22Rv1 (cell line): ENCODE measurements around the gene DAB1.

Source experiments
- H3K27ac ChIP-seq: fragments of 450-650 bp; 2 replicates; pipeline ENCODE4 v1.5.1; 2017
- CTCF ChIP-seq: fragments of 450-650 bp; IDR thresholded peaks from 2 replicates; pipeline ENCODE4 v1.5.1; 2017; ENCODE audit warnings: mild to moderate bottlenecking
- ZFX ChIP-seq: fragments of 450-650 bp; IDR thresholded peaks from 2 replicates; pipeline ENCODE4 v1.6.1; 2017; ENCODE audit warnings: antibody characterized with exemption, borderline replicate concordance

Gene DAB1

GRCh38 chr1:56961426-56961825, 462.4 kb downstream of the DAB1 start:
- no peak overlapping the region for H3K27ac ChIP-seq
- no peak for TF ChIP-seq CTCF

GRCh38 chr1:56958526-56958925, 465.3 kb downstream of the DAB1 start:
- H3K27ac ChIP-seq: no peak overlapping the region

GRCh38 chr1:56957931-56958330, 465.9 kb downstream of the DAB1 start:
- no peak for TF ChIP-seq ZFX
- TF ChIP-seq CTCF: no peak
- no peak overlapping the region for H3K27ac ChIP-seq

More at GRCh38 chr1:56958526-56958925, 465.3 kb downstream of the DAB1 start:
- TF ChIP-seq CTCF (no peak), ZFX (no peak)

GRCh38 chr1:56954664-56955063, 469.2 kb downstream of the DAB1 start:
- H3K27ac ChIP-seq: no peak overlapping the region
- TF ChIP-seq ZFX (no peak), CTCF (no peak)

DNA sequence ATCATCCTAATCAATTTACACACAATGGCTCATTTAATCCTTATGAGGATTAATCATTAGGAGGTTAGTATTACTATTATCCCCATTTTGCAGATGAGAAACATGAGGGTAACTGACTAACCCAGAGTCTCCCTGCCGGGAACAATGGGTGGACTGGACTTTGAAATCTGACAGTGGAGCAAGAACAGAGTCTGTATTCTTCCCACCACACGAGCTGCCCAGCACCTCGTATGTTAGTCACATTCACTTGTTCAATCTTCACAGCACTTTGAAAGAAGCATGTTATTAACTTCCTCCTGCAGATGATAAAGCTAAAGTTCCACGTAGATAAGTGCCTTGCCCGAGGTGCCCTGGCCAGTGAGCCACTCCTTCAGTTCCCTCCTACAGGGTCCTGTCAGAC, 470.5 kb downstream of the DAB1 start:
- H3K27ac ChIP-seq: no peak overlapping the region
- no peak for TF ChIP-seq ZFX
- TF ChIP-seq CTCF: no peak

DNA sequence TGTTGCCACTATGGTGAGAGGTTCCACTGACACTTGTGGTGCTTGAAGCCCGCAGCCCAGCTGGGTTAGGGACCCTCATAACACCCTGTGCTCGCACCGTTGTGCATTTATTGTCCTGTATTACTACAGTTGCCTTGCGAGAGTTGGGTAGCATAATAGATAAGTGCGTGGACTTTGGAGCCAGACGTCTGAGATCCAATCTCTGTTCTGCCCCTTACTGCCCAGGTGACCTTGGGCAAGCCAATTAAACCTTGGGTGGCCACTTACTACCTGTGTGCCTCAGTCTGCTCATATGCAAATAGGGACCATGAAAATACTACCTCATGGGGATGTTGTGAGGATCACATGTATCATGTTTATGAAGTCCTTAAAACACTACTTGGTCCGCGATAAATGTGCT, 471.4 kb downstream of the DAB1 start:
- TF ChIP-seq CTCF: no peak
- TF ChIP-seq ZFX: no peak
- no peak overlapping the region for H3K27ac ChIP-seq

DNA sequence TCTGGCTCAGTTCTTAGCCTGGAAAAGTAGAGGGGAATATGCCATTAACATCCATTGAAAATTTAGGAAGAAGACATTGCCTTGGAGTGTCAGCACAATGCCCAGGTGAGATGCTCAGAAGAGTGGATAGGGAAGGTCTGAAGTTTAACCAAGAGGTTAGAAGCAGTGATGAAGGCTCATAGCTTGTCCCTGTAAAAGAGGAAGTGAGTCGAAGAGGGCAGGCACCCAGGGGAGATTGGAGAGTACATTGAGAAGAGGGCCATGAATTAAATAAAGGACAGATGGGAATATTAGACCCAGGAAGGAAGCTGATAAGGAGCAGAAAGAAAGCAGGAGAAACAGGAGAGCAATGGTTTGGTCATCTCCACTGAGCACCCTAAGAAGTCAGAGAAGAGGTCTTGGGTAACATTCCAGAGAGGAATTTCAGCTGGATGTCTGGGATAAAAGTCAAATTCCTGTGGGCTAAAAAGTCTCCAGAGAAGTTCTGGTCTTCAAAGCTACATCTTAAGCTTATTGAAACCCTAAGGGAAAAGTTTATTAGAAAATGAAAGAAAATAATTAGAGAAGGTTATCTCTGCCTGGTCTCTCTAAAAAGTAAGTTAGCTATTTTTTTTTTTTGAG, 475.3 kb downstream of the DAB1 start:
- TF ChIP-seq ZFX (no peak), CTCF (no peak)

More for the DNA sequence above, 475.3 kb downstream of the DAB1 start:
- no peak overlapping the region for H3K27ac ChIP-seq
